ENCODE results near the gene SLC5A8. TPM values are rescaled to one million over a fixed set of nuclear protein-coding genes. Genes with fewer than 3 reads are reported as not detected.

SLC5A8 gene
- total RNA-seq, 4 donors from 2014 or later: not detected

DNA sequence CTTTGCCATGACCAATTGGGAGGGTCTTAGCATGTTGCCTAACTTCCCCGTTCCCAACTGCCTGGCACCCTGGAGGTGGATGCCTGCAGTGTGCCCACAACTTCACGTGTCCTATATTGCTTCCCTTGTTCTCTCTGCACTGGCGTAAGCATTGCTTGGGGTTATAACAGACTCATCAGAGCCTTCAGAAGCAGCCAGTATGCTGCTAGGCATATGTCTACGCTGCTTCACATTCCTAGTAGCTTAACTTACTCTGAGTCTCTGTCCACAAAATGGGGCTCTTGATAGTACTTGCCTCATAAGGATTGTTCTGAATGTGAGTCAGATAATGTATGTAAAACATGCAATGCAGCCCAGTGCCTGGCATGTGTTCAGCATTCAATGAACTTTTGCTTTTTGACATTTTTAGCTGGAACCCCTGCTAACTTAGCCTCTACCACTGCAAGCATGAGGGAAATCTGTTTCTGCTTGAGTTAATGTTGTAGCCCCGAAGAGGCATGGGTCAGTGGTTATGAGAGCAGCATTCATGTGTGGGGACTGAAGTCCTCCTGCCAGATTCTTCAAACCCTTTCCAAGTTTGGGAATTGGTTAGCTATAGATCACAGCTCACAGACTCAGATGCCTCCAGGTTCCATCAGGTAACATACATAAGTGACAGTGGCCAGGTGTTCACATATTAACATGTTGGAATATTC lies 2.8 kb downstream of the SLC5A8 start:
- TF ChIP-seq, protein P1, sequence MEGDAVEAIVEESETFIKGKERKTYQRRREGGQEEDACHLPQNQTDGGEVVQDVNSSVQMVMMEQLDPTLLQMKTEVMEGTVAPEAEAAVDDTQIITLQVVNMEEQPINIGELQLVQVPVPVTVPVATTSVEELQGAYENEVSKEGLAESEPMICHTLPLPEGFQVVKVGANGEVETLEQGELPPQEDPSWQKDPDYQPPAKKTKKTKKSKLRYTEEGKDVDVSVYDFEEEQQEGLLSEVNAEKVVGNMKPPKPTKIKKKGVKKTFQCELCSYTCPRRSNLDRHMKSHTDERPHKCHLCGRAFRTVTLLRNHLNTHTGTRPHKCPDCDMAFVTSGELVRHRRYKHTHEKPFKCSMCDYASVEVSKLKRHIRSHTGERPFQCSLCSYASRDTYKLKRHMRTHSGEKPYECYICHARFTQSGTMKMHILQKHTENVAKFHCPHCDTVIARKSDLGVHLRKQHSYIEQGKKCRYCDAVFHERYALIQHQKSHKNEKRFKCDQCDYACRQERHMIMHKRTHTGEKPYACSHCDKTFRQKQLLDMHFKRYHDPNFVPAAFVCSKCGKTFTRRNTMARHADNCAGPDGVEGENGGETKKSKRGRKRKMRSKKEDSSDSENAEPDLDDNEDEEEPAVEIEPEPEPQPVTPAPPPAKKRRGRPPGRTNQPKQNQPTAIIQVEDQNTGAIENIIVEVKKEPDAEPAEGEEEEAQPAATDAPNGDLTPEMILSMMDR (IDR thresholded peaks at IDR 0.05; ENCODE audit: low read depth): no peak

DNA sequence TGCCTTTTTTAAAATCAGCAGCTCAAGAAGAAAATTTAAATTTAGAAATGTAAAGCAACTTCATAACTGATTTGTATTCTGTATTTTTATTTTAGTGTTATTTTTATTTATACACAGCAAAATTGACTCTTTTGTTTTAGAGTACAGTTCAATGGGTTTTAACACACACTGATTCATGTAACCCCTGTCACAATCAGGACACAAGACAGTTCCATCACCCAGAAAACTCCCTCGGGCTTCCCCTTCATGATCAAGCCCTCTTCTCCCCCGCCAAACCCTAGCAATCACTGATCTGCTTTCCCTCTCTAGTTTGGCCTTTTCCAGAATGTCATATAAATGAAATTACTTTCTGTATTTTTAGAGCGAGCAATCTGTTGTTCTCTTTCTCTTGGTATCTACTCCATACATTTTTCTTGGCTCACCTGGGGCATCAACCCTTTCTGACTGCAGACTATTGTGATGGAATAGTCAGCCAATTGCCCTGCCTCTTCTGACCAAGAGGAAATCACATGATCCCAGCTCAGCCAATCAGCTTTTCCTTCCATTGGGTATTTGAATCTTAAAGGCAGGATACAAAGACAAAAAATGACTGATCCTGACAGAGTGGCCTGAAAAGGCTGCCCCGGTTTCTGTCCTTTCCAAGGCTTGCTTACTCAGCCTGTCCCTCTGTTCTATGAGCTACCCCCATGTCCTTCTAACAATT lies 5.3 kb downstream of the SLC5A8 start:
- TF ChIP-seq, protein P1 (IDR thresholded peaks at IDR 0.05; ENCODE audit: low read depth): no peak

DNA sequence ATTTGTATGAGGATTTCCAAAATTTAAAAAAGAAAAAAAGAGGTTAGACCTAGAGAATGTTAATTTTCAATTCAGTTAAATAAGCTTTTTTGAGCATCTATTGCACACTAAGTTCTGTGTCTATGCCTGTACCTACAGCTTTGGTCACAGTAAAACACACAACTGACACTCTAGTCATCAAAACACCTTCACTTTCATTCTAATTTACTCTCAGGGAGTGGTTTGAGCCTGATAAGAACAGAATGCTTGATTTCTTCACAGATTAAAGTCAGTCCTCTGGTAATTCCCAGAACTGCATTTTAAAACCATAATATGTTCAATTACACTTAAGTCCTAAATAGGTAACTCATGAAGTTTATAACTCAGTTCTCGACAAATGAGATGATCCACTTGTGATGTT lies 9.2 kb downstream of the SLC5A8 start:
- TF ChIP-seq, protein P1 (IDR thresholded peaks at IDR 0.05; ENCODE audit: low read depth): no peak

DNA sequence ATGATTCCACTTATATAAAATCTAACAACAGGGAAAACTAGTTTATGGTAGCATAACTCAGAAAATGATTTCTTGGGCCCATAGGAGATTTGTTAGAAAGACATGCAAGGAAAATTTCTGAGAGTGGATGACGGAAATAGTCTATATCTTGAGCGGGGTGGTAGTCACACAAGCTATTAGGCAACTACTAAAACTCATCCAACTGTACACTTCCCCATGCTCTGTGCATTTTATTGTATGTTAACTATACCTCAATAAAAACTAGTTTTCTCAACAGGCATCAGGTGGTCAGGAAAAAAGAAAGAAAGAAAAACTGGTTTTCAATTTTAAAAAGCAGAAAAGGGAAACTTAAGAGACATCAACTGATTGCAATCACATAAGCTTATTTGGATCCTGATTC lies 9.9 kb downstream of the SLC5A8 start:
- TF ChIP-seq, protein P1 (IDR thresholded peaks at IDR 0.05; ENCODE audit: low read depth): no peak

DNA sequence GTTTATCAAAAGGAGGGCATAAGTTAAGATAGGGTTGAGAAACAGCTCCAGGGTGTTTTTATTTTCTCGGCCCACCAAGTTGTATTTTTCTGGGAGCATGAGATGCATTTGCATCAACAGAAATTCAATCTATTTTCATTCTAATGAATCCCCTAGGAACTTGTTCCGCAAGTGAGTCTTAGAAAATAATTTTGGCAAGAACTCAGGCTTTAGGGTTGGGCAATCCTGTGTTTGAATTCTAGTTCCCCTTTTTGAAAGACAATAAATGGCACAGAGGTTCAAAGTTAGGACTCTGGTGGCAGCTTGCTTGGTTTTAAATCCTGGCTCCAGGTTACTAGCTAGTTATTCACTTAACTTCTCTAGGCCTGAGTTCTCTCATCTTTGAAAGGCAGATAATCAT lies 23.7 kb downstream of the SLC5A8 start:
- TF ChIP-seq, protein P1 (IDR thresholded peaks at IDR 0.05; ENCODE audit: low read depth): no peak

DNA sequence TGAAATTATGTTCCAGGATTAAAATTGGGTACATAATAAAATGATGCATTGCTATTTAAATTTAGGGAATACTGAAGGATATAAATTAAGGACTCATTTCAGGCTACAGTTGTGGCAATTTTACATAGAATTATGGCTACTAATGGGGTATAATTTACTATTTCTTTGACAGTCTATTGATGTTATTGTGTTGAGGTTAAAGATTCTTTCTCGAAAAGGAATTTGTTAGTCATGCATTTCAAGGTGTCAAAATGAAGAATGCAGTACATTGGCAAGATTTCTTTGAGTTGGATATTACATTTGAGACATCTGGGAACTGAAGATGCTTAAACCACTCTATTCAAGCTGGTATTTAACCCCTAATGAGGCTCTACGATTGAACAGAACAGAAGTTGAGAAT lies 28.3 kb downstream of the SLC5A8 start:
- TF ChIP-seq, protein P1 (IDR thresholded peaks at IDR 0.05; ENCODE audit: low read depth): no peak

DNA sequence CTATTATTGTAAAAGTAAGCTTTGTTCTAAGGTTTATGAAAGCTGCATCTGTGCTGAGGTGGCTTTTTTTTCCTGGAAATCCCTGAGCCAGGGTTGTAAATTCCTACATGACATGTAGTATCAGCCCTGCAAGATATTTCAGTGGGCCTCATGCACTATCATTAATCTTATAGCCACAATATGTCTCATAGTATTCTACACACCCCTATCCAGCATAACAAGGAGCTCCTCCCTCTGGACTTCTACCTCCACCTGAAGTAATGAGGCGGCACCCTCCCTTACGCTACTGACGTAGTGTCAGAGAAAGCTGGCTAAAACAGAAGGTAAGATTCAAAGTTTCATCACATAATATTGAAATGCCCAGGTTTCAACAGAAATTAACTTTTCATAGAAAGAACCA lies 35.5 kb downstream of the SLC5A8 start:
- TF ChIP-seq, protein P1 (IDR thresholded peaks at IDR 0.05; ENCODE audit: low read depth): no peak
